ENCODE measurements around the gene CHCHD1.
"Not testable (repeated sequence)": the region's sequence is repeated elsewhere in the genome, so short reads cannot be mapped to it uniquely, and the experiment has no call there.

Gene CHCHD1

GRCh38 chr10:73814896-73815718 lies 33.3 kb downstream of the CHCHD1 start:
- no peak for DNase-seq

- DNase-seq = no peak
Measured at GRCh38 chr10:73815719-73816030, 33.8 kb downstream of the CHCHD1 start.

- no peak for DNase-seq
Measured at GRCh38 chr10:73816917-73817729, 35.3 kb downstream of the CHCHD1 start.

- DNase-seq = no peak
Measured at GRCh38 chr10:73817826-73818225, 36.0 kb downstream of the CHCHD1 start.

GRCh38 chr10:73818402-73818801 lies 36.6 kb downstream of the CHCHD1 start:
- no peak for DNase-seq

- no peak for DNase-seq
Measured at GRCh38 chr10:73819081-73819480, 37.2 kb downstream of the CHCHD1 start.

- DNase-seq = no peak
Measured at GRCh38 chr10:73819513-73820093, 37.8 kb downstream of the CHCHD1 start.

GRCh38 chr10:73823391-73823790 lies 41.5 kb downstream of the CHCHD1 start:
- DNase-seq = no peak

GRCh38 chr10:73824146-73824725 lies 42.4 kb downstream of the CHCHD1 start:
- DNase-seq = no peak

- no peak for DNase-seq
Measured at GRCh38 chr10:73827346-73828089, 45.7 kb downstream of the CHCHD1 start.

GRCh38 chr10:73828161-73828560 lies 46.3 kb downstream of the CHCHD1 start:
- DNase-seq = no peak

GRCh38 chr10:73829090-73829489 lies 47.2 kb downstream of the CHCHD1 start:
- DNase-seq = not testable (repeated sequence)
